Measurements from ENCODE around the gene FDXACB1. TPM values are rescaled to one million over a fixed set of nuclear protein-coding genes. Genes with fewer than 3 reads are reported as not detected.
"Not testable (repeated sequence)": the region's sequence is repeated elsewhere in the genome, so short reads cannot be mapped to it uniquely, and the experiment has no call there.

The FDXACB1 gene
- total RNA-seq, 1 donor from 2014 or later: 3.7 TPM

DNA sequence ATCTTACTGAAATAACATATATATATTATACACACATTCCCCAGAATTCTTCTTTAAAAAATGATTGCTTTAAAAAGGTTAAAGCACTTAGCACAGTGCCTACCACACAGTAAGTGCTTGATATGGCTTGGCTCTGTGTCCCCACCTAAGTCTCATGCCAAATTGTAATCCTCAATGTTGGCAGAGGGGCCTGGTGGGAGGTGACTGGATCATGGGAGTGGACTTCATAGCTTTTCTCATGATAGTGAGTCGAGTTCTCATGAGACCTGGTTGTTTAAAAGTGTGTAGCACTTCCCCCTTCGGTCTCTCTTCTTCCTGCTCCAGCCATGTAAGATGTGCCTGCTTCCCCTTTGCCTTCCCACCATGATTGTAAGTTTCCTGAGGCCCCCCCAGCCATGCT is 26.4 kb upstream of the FDXACB1 start:
- no peak for DNase-seq (ENCODE audit: low read depth)
- no peaks in the 10 kb centered on the region for H3K27me3 ChIP-seq (ENCODE audit: control insufficient read depth, insufficient read depth, low read length)
- no peak overlapping the region for H3K4me3 ChIP-seq (ENCODE audit: low read depth, low read length)
- TF ChIP-seq, protein P1, sequence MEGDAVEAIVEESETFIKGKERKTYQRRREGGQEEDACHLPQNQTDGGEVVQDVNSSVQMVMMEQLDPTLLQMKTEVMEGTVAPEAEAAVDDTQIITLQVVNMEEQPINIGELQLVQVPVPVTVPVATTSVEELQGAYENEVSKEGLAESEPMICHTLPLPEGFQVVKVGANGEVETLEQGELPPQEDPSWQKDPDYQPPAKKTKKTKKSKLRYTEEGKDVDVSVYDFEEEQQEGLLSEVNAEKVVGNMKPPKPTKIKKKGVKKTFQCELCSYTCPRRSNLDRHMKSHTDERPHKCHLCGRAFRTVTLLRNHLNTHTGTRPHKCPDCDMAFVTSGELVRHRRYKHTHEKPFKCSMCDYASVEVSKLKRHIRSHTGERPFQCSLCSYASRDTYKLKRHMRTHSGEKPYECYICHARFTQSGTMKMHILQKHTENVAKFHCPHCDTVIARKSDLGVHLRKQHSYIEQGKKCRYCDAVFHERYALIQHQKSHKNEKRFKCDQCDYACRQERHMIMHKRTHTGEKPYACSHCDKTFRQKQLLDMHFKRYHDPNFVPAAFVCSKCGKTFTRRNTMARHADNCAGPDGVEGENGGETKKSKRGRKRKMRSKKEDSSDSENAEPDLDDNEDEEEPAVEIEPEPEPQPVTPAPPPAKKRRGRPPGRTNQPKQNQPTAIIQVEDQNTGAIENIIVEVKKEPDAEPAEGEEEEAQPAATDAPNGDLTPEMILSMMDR (IDR thresholded peaks at IDR 0.05; ENCODE audit: insufficient read depth, low read length, poor library complexity, severe bottlenecking): no peak
- no peaks in the 10 kb centered on the region for H3K36me3 ChIP-seq (ENCODE audit: control insufficient read depth, insufficient read depth, low read length)

DNA sequence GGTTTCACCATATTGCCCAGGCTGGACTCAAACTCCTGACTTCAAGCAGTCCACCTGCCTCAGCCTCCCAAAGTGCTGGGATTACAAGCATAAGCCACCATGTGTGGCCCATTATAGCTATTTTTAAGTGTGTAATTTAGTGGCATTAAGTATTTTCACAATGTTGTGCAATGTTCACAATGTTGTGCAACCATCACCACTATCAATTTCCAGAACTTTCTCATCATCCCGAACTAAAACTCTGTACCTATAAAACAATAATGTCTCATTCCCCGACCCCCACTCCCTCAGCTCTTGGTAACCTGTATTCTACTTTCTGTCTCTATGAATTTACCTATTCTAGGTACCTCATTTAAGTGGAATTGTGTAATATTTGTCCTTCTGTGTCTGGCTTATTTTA is 7.9 kb upstream of the FDXACB1 start:
- TF ChIP-seq, protein P1 (IDR thresholded peaks at IDR 0.05; ENCODE audit: insufficient read depth, low read length, poor library complexity, severe bottlenecking): no peak
- DNase-seq (ENCODE audit: low read depth): no peak

DNA sequence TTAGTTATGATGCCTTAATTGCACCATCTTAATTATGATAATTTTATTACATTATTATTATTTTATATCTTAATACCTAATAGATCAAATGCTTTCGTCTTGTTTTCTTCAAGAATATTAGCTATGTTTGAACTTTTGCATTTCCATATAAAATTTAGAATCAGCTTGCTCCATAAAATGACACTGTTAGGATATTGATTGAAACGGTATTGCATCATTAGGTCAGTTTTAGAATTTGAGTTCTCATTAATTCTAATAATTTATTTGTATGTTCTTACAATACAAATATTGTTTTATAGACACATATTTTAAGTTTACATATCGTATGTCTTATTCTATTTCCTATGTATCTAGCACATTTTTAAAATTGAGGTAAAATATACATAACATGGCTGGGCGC is 7.1 kb upstream of the FDXACB1 start:
- Histone ChIP-seq H3K4me3 (ENCODE audit: low read depth, low read length) (no peak overlapping the region), H3K36me3 (ENCODE audit: control insufficient read depth, insufficient read depth, low read length) (no peaks in the 10 kb centered on the region), H3K27me3 (ENCODE audit: control insufficient read depth, insufficient read depth, low read length) (no peaks in the 10 kb centered on the region)
- TF ChIP-seq, protein P1 (IDR thresholded peaks at IDR 0.05; ENCODE audit: insufficient read depth, low read length, poor library complexity, severe bottlenecking): no peak
- DNase-seq (ENCODE audit: low read depth): no peak

More for the DNA sequence above, 7.9 kb upstream of the FDXACB1 start:
- no peaks in the 10 kb centered on the region for H3K27me3 ChIP-seq (ENCODE audit: control insufficient read depth, insufficient read depth, low read length)
- no peaks in the 10 kb centered on the region for H3K36me3 ChIP-seq (ENCODE audit: control insufficient read depth, insufficient read depth, low read length)
- H3K4me3 ChIP-seq (ENCODE audit: low read depth, low read length): no peak overlapping the region

DNA sequence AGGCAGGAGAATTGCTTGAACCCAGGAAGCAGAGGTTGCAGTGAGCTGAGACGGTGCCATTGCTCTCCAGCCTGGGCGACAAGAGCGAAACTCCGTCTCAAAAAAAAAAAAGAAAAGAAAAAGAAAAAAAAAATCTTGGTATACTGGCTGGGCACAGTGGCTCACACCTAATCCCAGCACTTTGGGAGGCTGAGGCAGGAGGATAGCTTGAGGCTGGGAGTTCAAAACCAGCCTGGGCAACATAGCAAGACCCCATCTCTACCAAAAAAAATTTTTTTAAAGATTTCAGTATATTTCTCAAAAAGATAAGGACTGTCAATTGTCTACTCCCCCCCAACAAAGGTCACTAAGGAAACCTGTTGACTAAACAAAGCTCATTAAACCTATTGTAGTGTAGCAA is 6.1 kb upstream of the FDXACB1 start:
- not testable (repeated sequence) for H3K36me3 ChIP-seq (ENCODE audit: control insufficient read depth, insufficient read depth, low read length); DNase-seq (ENCODE audit: low read depth); H3K4me3 ChIP-seq (ENCODE audit: low read depth, low read length); H3K27me3 ChIP-seq (ENCODE audit: control insufficient read depth, insufficient read depth, low read length)

DNA sequence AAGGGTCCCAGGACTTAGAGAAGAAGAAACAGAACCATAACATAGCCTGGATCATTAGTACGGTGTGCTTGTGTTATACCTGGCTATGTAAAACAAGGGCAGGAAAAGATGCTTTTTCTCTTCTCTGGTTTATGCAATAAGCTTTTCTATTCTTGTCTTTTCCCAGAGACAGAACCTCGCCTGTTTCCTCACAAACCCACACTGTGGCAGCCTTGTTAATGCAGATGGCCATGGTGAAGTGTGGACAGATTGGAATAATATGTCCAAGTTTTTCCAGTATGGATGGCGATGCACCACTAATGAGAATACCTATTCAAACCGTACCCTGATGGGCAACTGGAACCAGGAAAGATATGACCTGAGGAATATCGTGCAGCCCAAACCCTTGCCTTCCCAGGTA is 3.2 kb upstream of the FDXACB1 start:
- TF ChIP-seq, protein P1 (IDR thresholded peaks at IDR 0.05; ENCODE audit: insufficient read depth, low read length, poor library complexity, severe bottlenecking): no peak
- no peak for DNase-seq (ENCODE audit: low read depth)
- Histone ChIP-seq H3K36me3 (ENCODE audit: control insufficient read depth, insufficient read depth, low read length) (no peaks in the 10 kb centered on the region), H3K27me3 (ENCODE audit: control insufficient read depth, insufficient read depth, low read length) (no peaks in the 10 kb centered on the region), H3K4me3 (ENCODE audit: low read depth, low read length) (no peak overlapping the region)

DNA sequence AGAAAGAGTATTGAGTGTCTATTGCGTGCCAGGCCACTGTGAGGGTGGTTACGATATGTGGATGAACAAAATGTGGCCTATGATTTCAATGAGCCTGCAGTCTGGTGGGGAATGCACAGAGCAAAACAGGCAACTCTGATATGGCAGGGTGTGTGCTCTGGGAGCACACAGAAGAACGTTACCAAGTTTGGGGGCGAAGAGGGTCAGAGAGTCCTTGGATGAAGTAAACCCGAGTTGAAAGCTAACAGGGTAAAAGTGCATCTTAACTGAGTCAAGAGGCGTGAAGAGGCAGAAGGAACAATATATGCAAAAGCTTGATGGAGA is 634 bp upstream of the FDXACB1 start:
- TF ChIP-seq, protein P1 (IDR thresholded peaks at IDR 0.05; ENCODE audit: insufficient read depth, low read length, poor library complexity, severe bottlenecking): no peak
- H3K4me3 ChIP-seq (ENCODE audit: low read depth, low read length): peak overlapping the region; percentile 75
- H3K27me3 ChIP-seq (ENCODE audit: control insufficient read depth, insufficient read depth, low read length): no peaks in the 10 kb centered on the region
- no peaks in the 10 kb centered on the region for H3K36me3 ChIP-seq (ENCODE audit: control insufficient read depth, insufficient read depth, low read length)
- no peak for DNase-seq (ENCODE audit: low read depth)
